Measurements from ENCODE around the gene ZNF787.
"Not testable (repeated sequence)": the region's sequence is repeated elsewhere in the genome, so short reads cannot be mapped to it uniquely, and the experiment has no call there.

GRCh38 chr19:56148955-56149655, 28.0 kb upstream of the ZNF787 start:
- not testable (repeated sequence) for TF ChIP-seq NFIC (IDR thresholded peaks at IDR 0.05; ENCODE audit: borderline replicate concordance); CTCF (IDR thresholded peaks at IDR 0.05); EZH2phosphoT487 (IDR thresholded peaks at IDR 0.05; ENCODE audit: borderline replicate concordance, low read depth); RAD21 (IDR thresholded peaks at IDR 0.05; ENCODE audit: low read length); USF2 (IDR thresholded peaks at IDR 0.05; ENCODE audit: borderline replicate concordance, low read depth, low read length); TAF1 (IDR thresholded peaks at IDR 0.05; ENCODE audit: borderline replicate concordance, low read depth, low read length); JUND (IDR thresholded peaks at IDR 0.05); SMC3 (IDR thresholded peaks at IDR 0.05; ENCODE audit: low read depth, low read length); TCF12 (IDR thresholded peaks at IDR 0.05); YY1 (IDR thresholded peaks at IDR 0.05; ENCODE audit: low read depth); EP300 (IDR thresholded peaks at IDR 0.05; ENCODE audit: borderline replicate concordance in 1 of 2, low read depth in 1 of 2, low read length in 1 of 2)

All from SK-N-SH (cell line).